ENCODE measurements around the gene CDR2.

GRCh38 chr16:22313876-22314470, 60.4 kb downstream of the CDR2 start:
- TF ChIP-seq POLR2A (IDR thresholded peaks at IDR 0.05; ENCODE audit: low read length) (no peak), GATA1 (IDR thresholded peaks at IDR 0.05; ENCODE audit: low read depth, low read length) (no peak)
